H9 (cell line): Measurements from ENCODE around the gene ZNF829. TPM values are rescaled to one million over a fixed set of nuclear protein-coding genes. Genes with fewer than 3 reads are reported as not detected.

ENCODE experiments used
- DNase-seq: peaks from one replicate; pipeline ENCODE4 v3.0.0-alpha.2; 2017
- H2AFZ ChIP-seq: one replicate; pipeline ENCODE4 v1.6.1; 2013; ENCODE audit warnings: mild to moderate bottlenecking, low read length, control low read depth, moderate library complexity
- H2AK5ac ChIP-seq: 2 replicates; pipeline ENCODE4 v1.6.1; 2013; ENCODE audit warnings: low read length, control low read depth, mixed read lengths; ENCODE audit not compliant: insufficient read length
- H2BK120ac ChIP-seq: one replicate; pipeline ENCODE4 v1.6.1; 2013; ENCODE audit warnings: low read depth, mild to moderate bottlenecking, low read length, control low read depth, inconsistent platforms; ENCODE audit not compliant: poor library complexity, severe bottlenecking
- H2BK12ac ChIP-seq: 2 replicates; pipeline ENCODE4 v1.6.1; 2013; ENCODE audit warnings: low read length, control low read depth, mixed read lengths, low read depth; ENCODE audit not compliant: insufficient read length
- H2BK15ac ChIP-seq: 2 replicates; pipeline ENCODE4 v1.6.1; 2013; ENCODE audit warnings: low read depth, low read length, control low read depth
- H2BK20ac ChIP-seq: one replicate; pipeline ENCODE4 v1.6.1; 2013; ENCODE audit warnings: low read depth, mild to moderate bottlenecking, low read length, control low read depth, inconsistent platforms; ENCODE audit not compliant: poor library complexity, severe bottlenecking
- H2BK5ac ChIP-seq: 2 replicates; pipeline ENCODE4 v1.6.1; 2013; ENCODE audit warnings: low read length, control low read depth, mixed read lengths; ENCODE audit not compliant: insufficient read length
- H3K14ac ChIP-seq: 2 replicates; pipeline ENCODE4 v1.6.1; 2013; ENCODE audit warnings: low read length, control low read depth; ENCODE audit not compliant: insufficient read depth
- H3K18ac ChIP-seq: 2 replicates; pipeline ENCODE4 v1.6.1; 2013; ENCODE audit warnings: low read depth, mild to moderate bottlenecking, mixed read lengths, low read length, control low read depth; ENCODE audit not compliant: insufficient read length
- H3K23ac ChIP-seq: 2 replicates; pipeline ENCODE4 v1.6.1; 2013; ENCODE audit warnings: low read length, control low read depth, mixed read lengths, low read depth; ENCODE audit not compliant: insufficient read length
- H3K23me2 ChIP-seq: 2 replicates; pipeline ENCODE4 v1.6.1; 2013; ENCODE audit warnings: low read depth, mild to moderate bottlenecking, mixed read lengths, low read length, control low read depth; ENCODE audit not compliant: insufficient read length, poor library complexity, severe bottlenecking
- H3K27ac ChIP-seq: 2 replicates; pipeline ENCODE4 v1.5.1; 2013; ENCODE audit warnings: low read length, control low read depth, mixed read lengths, low read depth; ENCODE audit not compliant: insufficient read length
- H3K27me3 ChIP-seq: 2 replicates; pipeline ENCODE4 v1.6.1; 2013; ENCODE audit warnings: low read length, control low read depth, inconsistent platforms; ENCODE audit not compliant: insufficient read depth
- H3K4ac ChIP-seq: 2 replicates; pipeline ENCODE4 v1.6.1; 2013; ENCODE audit warnings: low read depth, mild to moderate bottlenecking, control low read depth, inconsistent platforms, low read length, moderate library complexity
- H3K4me1 ChIP-seq: 2 replicates; pipeline ENCODE4 v1.6.1; 2013; ENCODE audit warnings: low read length, control low read depth, inconsistent platforms; ENCODE audit not compliant: insufficient read depth
- H3K4me2 ChIP-seq: 2 replicates; pipeline ENCODE4 v1.6.1; 2013; ENCODE audit warnings: low read length, control low read depth, mixed read lengths; ENCODE audit not compliant: insufficient read length, insufficient read depth
- H3K56ac ChIP-seq: 2 replicates; pipeline ENCODE4 v1.6.1; 2013; ENCODE audit warnings: low read depth, mild to moderate bottlenecking, mixed read lengths, low read length, control low read depth; ENCODE audit not compliant: insufficient read length
- H3K79me1 ChIP-seq: 2 replicates; pipeline ENCODE4 v1.6.1; 2013; ENCODE audit warnings: low read depth, mild to moderate bottlenecking, moderate library complexity, low read length, control low read depth, inconsistent platforms; ENCODE audit not compliant: insufficient read depth, poor library complexity, severe bottlenecking
- H3K79me2 ChIP-seq: 2 replicates; pipeline ENCODE4 v1.6.1; 2013; ENCODE audit warnings: low read length, control low read depth, inconsistent platforms; ENCODE audit not compliant: insufficient read depth
- H3K9ac ChIP-seq: 2 replicates; pipeline ENCODE4 v1.6.1; 2013; ENCODE audit warnings: low read length, control low read depth, mixed read lengths; ENCODE audit not compliant: insufficient read length; ENCODE audit errors: extremely low read depth
- H3K9me3 ChIP-seq: one replicate; pipeline ENCODE4 v1.6.1; 2013; ENCODE audit warnings: low read depth, low read length, inconsistent platforms; ENCODE audit not compliant: control insufficient read depth
- H3T11ph ChIP-seq: one replicate; pipeline ENCODE4 v1.6.1; 2013; ENCODE audit warnings: mild to moderate bottlenecking, low read length, control low read depth, inconsistent platforms
- H4K20me1 ChIP-seq: one replicate; pipeline ENCODE4 v1.6.1; 2013; ENCODE audit not compliant: control insufficient read depth, insufficient read length, insufficient read depth
- H4K5ac ChIP-seq: 2 replicates; pipeline ENCODE4 v1.6.1; 2013; ENCODE audit warnings: low read depth, mild to moderate bottlenecking, mixed read lengths, low read length, control low read depth; ENCODE audit not compliant: insufficient read length
- H4K8ac ChIP-seq: replicated peaks from 2 replicates; pipeline ENCODE4 v1.6.1; 2013; ENCODE audit warnings: low read length, control low read depth, mixed read lengths, low read depth; ENCODE audit not compliant: insufficient read length
- H4K91ac ChIP-seq: 2 replicates; pipeline ENCODE4 v1.6.1; 2013; ENCODE audit warnings: low read depth, mild to moderate bottlenecking, moderate library complexity, mixed read lengths, low read length, control low read depth; ENCODE audit not compliant: insufficient read length
- H3K27ac Mint-ChIP-seq, 3 experiments: 2 replicates in 2 of 3; 3 replicates in 1 of 3; pipeline ENCODE4 v1.8.0; 2020 to 2021; ENCODE audit warnings: mixed read lengths in 3 of 3, mild to moderate bottlenecking in 1 of 3, moderate library complexity in 1 of 3
- H3K27me3 Mint-ChIP-seq: 2 replicates; pipeline ENCODE4 v1.8.0; 2021; ENCODE audit warnings: low read depth, mild to moderate bottlenecking, moderate library complexity, mixed read lengths
- H3K36me3 Mint-ChIP-seq, 3 experiments: 2 replicates in 2 of 3; 3 replicates in 1 of 3; pipeline ENCODE4 v1.8.0; 2020 to 2021; ENCODE audit warnings: low read depth in 3 of 3, mixed read lengths in 3 of 3; ENCODE audit not compliant: insufficient read depth in 1 of 3
- H3K4me1 Mint-ChIP-seq, 2 experiments: 2 replicates each; pipeline ENCODE4 v1.8.0; 2020; ENCODE audit warnings: mixed read lengths in 2 of 2
- H3K4me3 Mint-ChIP-seq, 2 experiments: 2 replicates in 1 of 2; 3 replicates in 1 of 2; pipeline ENCODE4 v1.8.0; 2020 to 2021; ENCODE audit warnings: mild to moderate bottlenecking in 2 of 2, mixed read lengths in 2 of 2, moderate library complexity in 1 of 2
- H3K9me3 Mint-ChIP-seq, 2 experiments: 2 replicates in 1 of 2; 3 replicates in 1 of 2; pipeline ENCODE4 v1.8.0; 2020; ENCODE audit warnings: mild to moderate bottlenecking in 2 of 2, mixed read lengths in 2 of 2, moderate library complexity in 1 of 2
- CTCF ChIP-seq: fragments of 200-600 bp; sonication (generic); conservative IDR thresholded peaks from 3 replicates; pipeline ENCODE4 v1.8.0; 2021; ENCODE audit warnings: antibody characterized with exemption, mild to moderate bottlenecking
- WGBS: extraction: QIAGEN DNeasy Blood & Tissue Kit; methylation state at CpG from one replicate; pipeline ENCODE4 v1.1.7; 2013; ENCODE audit warnings: missing lambda C conversion rate, low lambda C conversion rate, mixed read lengths; ENCODE audit not compliant: insufficient read length; ENCODE audit errors: extremely low coverage; 5-methylcytosine and 5-hydroxymethylcytosine counted together
- total RNA-seq: library from RNA; stranded (reverse); gene quantifications from 2 replicates; pipeline ENCODE4 v1.2.1, GENCODE V29; 2021

Gene ZNF829
- total RNA-seq, 1 experiment from 2014 or later: 4.9 TPM

- Mint-ChIP-seq H3K4me3 (no peak overlapping the region), H3K27ac (no peak overlapping the region), H3K27me3 (no peaks in the 10 kb centered on the region; the same call in 1 of the 2 replicates), H3K9me3 (peaks cover 75 to 85% of the 10 kb centered on the region in 2 experiments), H3K36me3 (peaks cover 56 to 76% (median 61%) of the 10 kb centered on the region in 3 experiments), H3K4me1 (no peaks in the 10 kb centered on the region)
- Histone ChIP-seq H3K4me2 (no peak overlapping the region), H3K4ac (no peak overlapping the region), H2BK12ac (no peak overlapping the region), H4K20me1 (no peaks in the 10 kb centered on the region), H4K8ac (no peak overlapping the region), H4K5ac (no peak overlapping the region), H3K23ac (no peak overlapping the region), H4K91ac (no peak overlapping the region), H2BK20ac (no peak overlapping the region), H3T11ph (no peak overlapping the region), H3K4me1 (no peaks in the 10 kb centered on the region), H2BK120ac (no peak overlapping the region), H2BK15ac (no peak overlapping the region), H3K9me3 (peaks cover 60% of the 10 kb centered on the region), H2AK5ac (no peak overlapping the region), H2BK5ac (no peak overlapping the region), H3K23me2 (no peaks in the 10 kb centered on the region), H3K79me2 (no peaks in the 10 kb centered on the region), H3K9ac (no peak overlapping the region), H3K56ac (no peak overlapping the region), H3K18ac (no peak overlapping the region), H3K14ac (no peak overlapping the region), H3K27me3 (no peaks in the 10 kb centered on the region), H3K27ac (no peak overlapping the region), H2AFZ (no peak overlapping the region), H3K79me1 (no peaks in the 10 kb centered on the region)
- TF ChIP-seq CTCF: no peak
- no peak for DNase-seq
- WGBS: no CpG with 5 or more reads among the region's 10 CpGs
Measured at GRCh38 chr19:36876993-36877938, 38.8 kb downstream of the ZNF829 start.
